ENCODE data around the gene PRKAR1A.

GRCh38 chr17:68589086-68589485 is 76.9 kb downstream of the PRKAR1A start:
- TF ChIP-seq EP300 (IDR thresholded peaks at IDR 0.05; ENCODE audit: borderline replicate concordance in 1 of 2, low read depth in 2 of 2, low read length in 2 of 2) (no peak), RAD21 (IDR thresholded peaks at IDR 0.05 in 1 of 2, conservative IDR thresholded peaks at IDR 0.05 in 1 of 2; ENCODE audit: low read depth in 2 of 2, low read length in 2 of 2) (no peak), PHF8 (conservative IDR thresholded peaks at IDR 0.05; ENCODE audit: low read depth, low read length) (no peak), RBBP5 (IDR thresholded peaks at IDR 0.05; ENCODE audit: borderline replicate concordance, low read depth, low read length) (no peak), POLR2A (IDR thresholded peaks at IDR 0.05; ENCODE audit: control extremely low read depth in 1 of 2, low read depth in 2 of 2, low read length in 2 of 2) (no peak), CHD2 (IDR thresholded peaks at IDR 0.05; ENCODE audit: low read length) (no peak), RNF2 (IDR thresholded peaks at IDR 0.05; ENCODE audit: borderline replicate concordance, low read depth, low read length, missing control alignments, poor library complexity, severe bottlenecking) (no peak), CTCF (IDR thresholded peaks at IDR 0.05; ENCODE audit: control extremely low read depth in 1 of 3, insufficient read depth in 1 of 3, low read depth in 1 of 3, low read length in 3 of 3) (no peak)
- TF ChIP-seq, protein P1, sequence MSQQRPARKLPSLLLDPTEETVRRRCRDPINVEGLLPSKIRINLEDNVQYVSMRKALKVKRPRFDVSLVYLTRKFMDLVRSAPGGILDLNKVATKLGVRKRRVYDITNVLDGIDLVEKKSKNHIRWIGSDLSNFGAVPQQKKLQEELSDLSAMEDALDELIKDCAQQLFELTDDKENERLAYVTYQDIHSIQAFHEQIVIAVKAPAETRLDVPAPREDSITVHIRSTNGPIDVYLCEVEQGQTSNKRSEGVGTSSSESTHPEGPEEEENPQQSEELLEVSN (IDR thresholded peaks at IDR 0.05) = no peak
